GM19240 (cell line): ENCODE measurements around the gene HNRNPUL2.
"Not testable (repeated sequence)": the region's sequence is repeated elsewhere in the genome, so short reads cannot be mapped to it uniquely, and the experiment has no call there.

Experiments used
- DNase-seq: peaks from one replicate; pipeline ENCODE4 v3.0.0; 2011; ENCODE audit warnings: low spot score; ENCODE audit not compliant: insufficient read length

HNRNPUL2 gene

GRCh38 chr11:62705413-62705812, 21.8 kb downstream of the HNRNPUL2 start:
- no peak for DNase-seq

GRCh38 chr11:62703921-62704320, 23.3 kb downstream of the HNRNPUL2 start:
- DNase-seq: not testable (repeated sequence)

GRCh38 chr11:62702246-62702645, 25.0 kb downstream of the HNRNPUL2 start:
- no peak for DNase-seq

GRCh38 chr11:62694455-62695167, 32.6 kb downstream of the HNRNPUL2 start:
- DNase-seq: peak; percentile 76

GRCh38 chr11:62693624-62694023, 33.6 kb downstream of the HNRNPUL2 start:
- not testable (repeated sequence) for DNase-seq

- no peak for DNase-seq
These were observed 37.7 kb downstream of the HNRNPUL2 start, which contains the start of gene LRRN4CL for GRCh38 chr11:62689421-62690183. Gene LRRN4CL, minus strand, starts transcription at chr11:62689530. Its CDS starts 1,022 bp downstream, at chr11:62688508.

- no peak for DNase-seq
These were observed 38.8 kb downstream of the HNRNPUL2 start for GRCh38 chr11:62688491-62688890.

GRCh38 chr11:62687508-62688396, 39.5 kb downstream of the HNRNPUL2 start:
- no peak for DNase-seq

- DNase-seq: no peak
These were observed 44.7 kb downstream of the HNRNPUL2 start for GRCh38 chr11:62682518-62682917.

GRCh38 chr11:62680825-62681240, 46.4 kb downstream of the HNRNPUL2 start:
- no peak for DNase-seq

- DNase-seq: peak; percentile 92
These were observed 48.2 kb downstream of the HNRNPUL2 start, which contains the start of gene UBXN1 for GRCh38 chr11:62678770-62679696. Gene UBXN1, minus strand, starts transcription at chr11:62679073. Its CDS starts 150 bp downstream, at chr11:62678923.

- no peak for DNase-seq
These were observed 48.9 kb downstream of the HNRNPUL2 start for GRCh38 chr11:62678433-62678769.

- no peak for DNase-seq
These were observed 49.5 kb downstream of the HNRNPUL2 start for GRCh38 chr11:62677714-62678113.

GRCh38 chr11:62677156-62677555, 50.1 kb downstream of the HNRNPUL2 start:
- no peak for DNase-seq

GRCh38 chr11:62676698-62677097, 50.6 kb downstream of the HNRNPUL2 start:
- DNase-seq: no peak

GRCh38 chr11:62675415-62675814, 51.8 kb downstream of the HNRNPUL2 start:
- not testable (repeated sequence) for DNase-seq

- DNase-seq: no peak
These were observed 54.1 kb downstream of the HNRNPUL2 start for GRCh38 chr11:62673196-62673525.

GRCh38 chr11:62671608-62672389, 55.5 kb downstream of the HNRNPUL2 start, which contains the start of the genes LBHD1 and UQCC3:
Gene LBHD1, minus strand, starts transcription at chr11:62672267. Its CDS starts 2,236 bp downstream, at chr11:62670031.
Gene UQCC3, plus strand, starts transcription at chr11:62671673. Its CDS starts 73 bp downstream, at chr11:62671746.
- DNase-seq: no peak

- DNase-seq: no peak
These were observed 56.0 kb downstream of the HNRNPUL2 start for GRCh38 chr11:62671236-62671607.
